ENCODE measurements around the gene ESR2. TPM values are rescaled to one million over a fixed set of nuclear protein-coding genes. Genes with fewer than 3 reads are reported as not detected.

ESR2 gene
- total RNA-seq, 3 donors from 2014 or later: 0.98 to 2.2 (median 1.5) TPM

- TF ChIP-seq CTCF (IDR thresholded peaks at IDR 0.05) (no peak), POLR2AphosphoS5 (IDR thresholded peaks at IDR 0.05) (no peak), POLR2A (IDR thresholded peaks at IDR 0.05) (no peak)
- DNase-seq (ENCODE audit: low spot score in 2 of 2): no peak
- intact Hi-C loops (cut with DNase I; ENCODE audit: low total_unique reads): no loop called here
- Histone ChIP-seq H3K27me3 (no peaks in the 10 kb centered on the region), H3K27ac (no peak overlapping the region), H3K4me3 (no peak overlapping the region), H3K9me3 (no peaks in the 10 kb centered on the region), H3K4me1 (no peaks in the 10 kb centered on the region), H3K36me3 (peaks cover 2% of the 10 kb centered on the region)
Observed at GRCh38 chr14:64147126-64147790, 146.9 kb downstream of the ESR2 start.

- no peaks in the 10 kb centered on the region for H3K9me3 ChIP-seq
- peaks cover 11% of the 10 kb centered on the region for H3K36me3 ChIP-seq
- no peak for DNase-seq (ENCODE audit: low spot score in 2 of 2)
- H3K27me3 ChIP-seq: no peaks in the 10 kb centered on the region
- no peak overlapping the region for H3K4me3 ChIP-seq
- no peak for TF ChIP-seq CTCF (IDR thresholded peaks at IDR 0.05)
- TF ChIP-seq POLR2A (IDR thresholded peaks at IDR 0.05): no peak
- TF ChIP-seq POLR2AphosphoS5 (IDR thresholded peaks at IDR 0.05): no peak
- intact Hi-C loops (cut with DNase I; ENCODE audit: low total_unique reads): no loop called here
- H3K4me1 ChIP-seq: no peaks in the 10 kb centered on the region
- no peak overlapping the region for H3K27ac ChIP-seq
Observed at GRCh38 chr14:64137657-64138290, 156.4 kb downstream of the ESR2 start.

- DNase-seq (ENCODE audit: low spot score in 2 of 2): no peak
- H3K27me3 ChIP-seq: no peaks in the 10 kb centered on the region
- H3K27ac ChIP-seq: no peak overlapping the region
- no peaks in the 10 kb centered on the region for H3K4me1 ChIP-seq
- intact Hi-C loops (cut with DNase I; ENCODE audit: low total_unique reads): no loop called here
- H3K4me3 ChIP-seq: no peak overlapping the region
- H3K9me3 ChIP-seq: no peaks in the 10 kb centered on the region
- TF ChIP-seq POLR2A (IDR thresholded peaks at IDR 0.05) (no peak), CTCF (IDR thresholded peaks at IDR 0.05) (no peak), POLR2AphosphoS5 (IDR thresholded peaks at IDR 0.05) (no peak)
- H3K36me3 ChIP-seq: peaks cover 25% of the 10 kb centered on the region
Observed at GRCh38 chr14:64126548-64126947, 167.6 kb downstream of the ESR2 start.

GRCh38 chr14:64125270-64125669 is 168.9 kb downstream of the ESR2 start:
- no peak overlapping the region for H3K27ac ChIP-seq
- no peaks in the 10 kb centered on the region for H3K9me3 ChIP-seq
- TF ChIP-seq POLR2AphosphoS5 (IDR thresholded peaks at IDR 0.05): no peak
- TF ChIP-seq POLR2A (IDR thresholded peaks at IDR 0.05): no peak
- TF ChIP-seq CTCF (IDR thresholded peaks at IDR 0.05): no peak
- no peaks in the 10 kb centered on the region for H3K4me1 ChIP-seq
- H3K27me3 ChIP-seq: no peaks in the 10 kb centered on the region
- intact Hi-C loops (cut with DNase I; ENCODE audit: low total_unique reads): no loop called here
- DNase-seq (ENCODE audit: low spot score in 2 of 2): no peak
- peaks cover 25% of the 10 kb centered on the region for H3K36me3 ChIP-seq
- H3K4me3 ChIP-seq: no peak overlapping the region

- Histone ChIP-seq H3K27me3 (no peaks in the 10 kb centered on the region), H3K9me3 (no peaks in the 10 kb centered on the region), H3K36me3 (peaks cover 23% of the 10 kb centered on the region), H3K4me3 (no peak overlapping the region), H3K27ac (no peak overlapping the region), H3K4me1 (no peaks in the 10 kb centered on the region)
- no peak for TF ChIP-seq POLR2AphosphoS5 (IDR thresholded peaks at IDR 0.05)
- TF ChIP-seq CTCF (IDR thresholded peaks at IDR 0.05): no peak
- TF ChIP-seq POLR2A (IDR thresholded peaks at IDR 0.05): no peak
- intact Hi-C loops (cut with DNase I; ENCODE audit: low total_unique reads): no loop called here
- DNase-seq (ENCODE audit: low spot score in 2 of 2): no peak
Observed at GRCh38 chr14:64123241-64123822, 170.8 kb downstream of the ESR2 start.

Measured in breast epithelium (tissue), 4 donors.